NCI-H2227 treated with DMSO at 0.1 percent for 48 hours (cell line): Measurements from ENCODE around the gene RORB.

Experiments used
- DNase-seq: peaks from one replicate; lab custom pipeline; 2025; lab: John Stamatoyannopoulos, UW

RORB gene

GRCh38 chr9:74598874-74599273 is 101.7 kb downstream of the RORB start:
- no peak for DNase-seq

GRCh38 chr9:74609671-74610405 is 112.7 kb downstream of the RORB start:
- no peak for DNase-seq

DNA sequence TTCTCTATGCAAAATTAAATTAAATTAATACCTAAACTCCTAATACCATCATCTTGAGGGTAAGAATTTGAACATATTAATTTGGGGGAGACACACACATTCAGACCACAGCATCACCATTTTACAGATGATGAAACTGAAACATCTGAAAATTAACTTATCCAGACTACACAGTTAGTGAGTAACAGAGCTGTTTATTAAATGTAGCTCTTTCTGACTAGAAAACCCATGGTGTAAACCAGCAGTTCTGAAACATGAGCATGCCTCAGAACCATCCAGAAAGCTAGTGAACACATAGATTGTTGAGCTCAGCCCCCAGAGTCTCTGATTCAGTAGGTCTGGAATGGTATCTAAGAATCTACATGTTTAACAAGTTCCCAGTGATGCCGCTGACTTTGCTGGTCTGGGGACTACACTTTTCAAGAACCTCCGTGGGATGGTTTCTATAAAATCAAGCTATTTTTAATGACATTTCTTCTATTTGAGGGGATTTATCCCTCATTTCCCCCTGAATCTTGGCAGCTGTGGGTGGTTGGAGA is 113.5 kb downstream of the RORB start:
- no peak for DNase-seq

DNA sequence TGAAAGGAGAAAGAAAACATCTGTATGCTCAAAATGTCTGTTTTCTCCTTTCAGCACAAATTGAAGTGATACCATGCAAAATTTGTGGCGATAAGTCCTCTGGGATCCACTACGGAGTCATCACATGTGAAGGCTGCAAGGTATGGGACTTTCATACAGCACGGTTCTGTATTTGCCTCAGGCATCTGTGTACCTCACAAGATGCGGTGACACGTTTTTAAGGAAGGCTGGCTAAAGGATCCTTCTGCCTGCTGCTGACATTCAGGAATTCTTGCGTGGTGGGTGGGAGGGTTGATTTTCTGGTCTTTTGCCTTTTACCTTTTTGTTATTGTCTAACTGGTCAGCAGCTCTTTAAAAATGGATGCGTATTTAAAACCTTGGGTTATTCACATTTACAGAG is 133.1 kb downstream of the RORB start:
- no peak for DNase-seq

- DNase-seq, result no peak
These were observed 142.0 kb downstream of the RORB start for GRCh38 chr9:74639112-74639511.

DNA sequence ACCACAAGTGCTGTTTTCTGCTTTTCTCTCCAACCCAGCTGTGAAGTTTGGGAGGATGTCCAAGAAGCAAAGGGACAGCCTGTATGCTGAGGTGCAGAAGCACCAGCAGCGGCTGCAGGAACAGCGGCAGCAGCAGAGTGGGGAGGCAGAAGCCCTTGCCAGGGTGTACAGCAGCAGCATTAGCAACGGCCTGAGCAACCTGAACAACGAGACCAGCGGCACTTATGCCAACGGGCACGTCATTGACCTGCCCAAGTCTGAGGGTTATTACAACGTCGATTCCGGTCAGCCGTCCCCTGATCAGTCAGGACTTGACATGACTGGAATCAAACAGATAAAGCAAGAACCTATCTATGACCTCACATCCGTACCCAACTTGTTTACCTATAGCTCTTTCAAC is 145.2 kb downstream of the RORB start:
- no peak for DNase-seq

DNA sequence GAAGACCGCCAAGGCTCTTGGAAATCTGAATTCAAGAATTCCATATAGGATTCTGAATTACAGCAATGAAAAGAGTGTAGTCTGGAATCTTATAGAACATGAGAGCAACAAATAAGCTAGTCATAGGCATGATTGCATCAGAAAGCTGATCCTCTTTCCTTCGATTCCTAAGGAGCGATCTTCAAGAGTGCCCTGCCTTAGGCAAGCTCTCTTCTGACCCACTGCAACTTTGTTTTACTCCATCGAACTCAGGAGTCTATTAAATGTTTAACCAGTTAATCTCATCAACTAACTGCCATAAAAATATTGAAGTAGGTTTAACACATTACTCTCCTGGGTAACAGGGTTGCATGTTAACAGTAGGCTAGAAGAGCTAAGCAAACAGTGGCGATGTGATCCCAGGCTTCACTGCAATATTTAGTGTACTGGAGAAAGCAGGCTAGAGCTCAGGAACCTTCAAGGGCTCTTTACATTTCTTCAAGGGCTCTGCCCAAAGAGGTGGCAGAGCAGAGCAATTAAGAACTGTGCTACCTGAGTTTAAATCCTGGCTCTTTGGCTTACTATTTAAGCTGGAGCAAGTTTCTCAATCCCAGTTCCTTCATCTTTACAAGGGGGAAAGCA is 146.3 kb downstream of the RORB start:
- no peak for DNase-seq

DNA sequence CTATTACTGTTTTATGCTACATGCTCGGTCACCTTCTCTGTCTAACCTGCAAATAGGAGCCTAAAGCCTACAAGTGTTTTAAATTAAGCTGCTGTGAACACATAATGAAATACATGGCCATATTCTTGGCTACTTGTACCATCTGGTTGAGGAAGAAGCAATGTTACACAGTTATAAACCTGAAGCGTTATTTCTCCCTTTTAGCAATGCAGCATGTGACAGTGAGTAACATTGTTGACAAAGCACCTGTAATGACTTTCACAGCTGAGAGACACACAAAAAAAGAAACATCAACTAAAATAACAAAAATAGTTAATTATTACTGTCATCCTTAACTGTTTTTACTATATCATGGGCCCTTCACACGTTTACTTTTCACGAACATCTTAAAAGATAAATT is 146.9 kb downstream of the RORB start:
- DNase-seq, result no peak

DNA sequence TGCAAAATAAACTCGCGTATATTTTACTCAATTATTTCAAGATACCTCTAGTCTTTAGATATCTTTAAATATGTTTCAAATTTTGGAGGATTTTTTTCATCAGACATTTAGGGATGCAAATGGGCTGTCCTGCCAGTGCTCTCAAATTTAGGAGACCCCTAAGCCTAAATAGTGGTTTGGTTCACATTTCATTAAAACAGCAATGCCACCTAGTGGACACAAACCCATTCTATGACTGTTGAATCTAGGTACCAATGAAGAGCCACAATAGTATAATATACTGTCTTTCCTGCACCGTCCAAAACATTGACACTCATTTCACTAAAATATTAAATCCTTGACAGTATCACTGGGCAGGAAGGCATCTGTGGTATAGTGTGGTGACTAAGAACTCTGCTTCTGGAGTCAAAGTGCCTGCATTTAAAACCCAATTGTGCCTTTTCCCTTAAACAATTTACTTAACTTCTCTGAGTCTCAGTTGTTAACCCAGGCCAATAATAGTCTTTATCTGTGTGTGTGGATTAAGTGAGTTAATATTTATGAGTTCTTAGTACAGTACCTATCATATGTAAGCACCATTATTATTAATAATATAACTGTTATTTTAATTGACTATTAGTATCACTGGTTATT is 148.0 kb downstream of the RORB start:
- no peak for DNase-seq

GRCh38 chr9:74653410-74654080 is 156.4 kb downstream of the RORB start:
- DNase-seq, result no peak

GRCh38 chr9:74662674-74663073 is 165.5 kb downstream of the RORB start:
- no peak for DNase-seq

DNA sequence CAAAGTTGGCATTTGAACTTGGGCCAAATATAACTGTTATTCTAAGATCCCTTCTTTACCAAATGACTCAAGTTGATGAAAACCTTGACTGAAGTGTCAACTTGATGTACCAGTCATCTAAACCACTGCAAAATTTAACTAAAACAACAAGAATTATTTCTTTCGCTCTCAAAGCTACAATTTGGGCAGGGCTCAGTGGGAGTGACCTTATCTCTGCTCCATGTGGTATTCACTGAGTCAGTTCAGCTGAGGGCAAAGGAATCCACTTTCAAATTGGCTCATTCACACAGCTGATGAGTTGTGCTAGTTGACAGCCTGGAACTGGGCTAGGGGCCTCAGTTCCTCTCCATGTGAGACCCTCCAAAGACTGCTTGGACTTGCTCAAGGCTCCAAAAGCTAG is 166.3 kb downstream of the RORB start:
- no peak for DNase-seq

GRCh38 chr9:74666625-74667316 is 169.6 kb downstream of the RORB start:
- DNase-seq, result no peak

DNA sequence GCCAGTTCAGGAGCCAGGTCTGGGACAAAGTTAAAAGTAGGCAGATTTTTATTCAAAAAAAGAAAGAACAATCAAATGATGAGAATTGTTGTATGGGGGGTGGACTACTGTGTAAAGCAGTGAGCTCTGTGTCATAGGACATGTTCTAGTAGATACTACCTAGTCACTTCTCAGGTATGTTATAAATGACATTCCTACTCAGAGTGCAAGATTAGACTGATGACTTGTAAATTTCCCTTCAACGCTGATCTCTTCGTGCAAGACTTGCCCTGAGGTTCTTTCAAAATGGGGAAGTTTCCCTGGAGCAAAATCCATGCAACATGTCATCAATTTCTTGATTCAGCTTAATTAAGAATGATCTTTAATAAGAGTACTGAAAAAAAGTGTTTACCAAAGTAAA is 175.1 kb downstream of the RORB start:
- DNase-seq, result no peak

DNA sequence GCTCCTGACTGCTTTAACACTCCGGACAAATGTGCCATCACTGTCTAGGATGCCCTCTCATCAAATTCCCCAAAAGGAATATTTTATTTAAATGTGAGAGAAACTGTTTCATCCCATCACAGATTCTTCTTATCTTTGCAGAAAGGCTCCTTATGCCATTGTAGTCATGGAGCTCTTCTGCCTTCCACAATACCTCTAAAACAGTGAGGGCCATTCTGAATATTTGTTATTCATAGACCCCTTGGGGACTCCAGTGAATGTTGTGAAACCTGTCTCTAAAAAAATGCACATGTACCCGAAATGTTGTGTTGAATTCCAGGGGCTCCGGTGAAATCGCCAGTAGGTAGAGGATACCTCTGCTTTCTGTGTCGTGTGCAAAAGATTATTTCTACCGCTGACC is 176.9 kb downstream of the RORB start:
- DNase-seq, result no peak

GRCh38 chr9:74681906-74682305 is 184.8 kb downstream of the RORB start:
- DNase-seq, result no peak

DNA sequence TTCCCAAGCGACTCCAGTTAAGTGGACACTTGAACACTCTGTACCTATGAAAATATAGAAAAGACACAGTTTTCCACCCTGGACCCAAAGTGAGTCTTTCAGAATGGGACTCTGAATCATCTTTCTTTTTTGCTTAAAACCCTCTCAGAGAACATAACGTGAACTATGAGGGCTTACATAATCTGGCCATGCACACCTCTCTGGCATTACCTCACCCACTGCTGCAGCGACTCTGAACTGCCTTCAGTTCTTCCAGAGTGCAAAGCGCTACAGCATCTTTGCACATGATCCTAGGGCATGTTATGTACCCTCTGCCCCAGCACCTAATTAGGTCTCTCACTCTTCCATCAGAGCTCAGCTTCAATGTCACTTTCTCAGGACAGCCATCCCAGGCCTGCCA is 186.2 kb downstream of the RORB start:
- no peak for DNase-seq

- DNase-seq, result no peak
These were observed 193.9 kb downstream of the RORB start for GRCh38 chr9:74691058-74691457.

DNA sequence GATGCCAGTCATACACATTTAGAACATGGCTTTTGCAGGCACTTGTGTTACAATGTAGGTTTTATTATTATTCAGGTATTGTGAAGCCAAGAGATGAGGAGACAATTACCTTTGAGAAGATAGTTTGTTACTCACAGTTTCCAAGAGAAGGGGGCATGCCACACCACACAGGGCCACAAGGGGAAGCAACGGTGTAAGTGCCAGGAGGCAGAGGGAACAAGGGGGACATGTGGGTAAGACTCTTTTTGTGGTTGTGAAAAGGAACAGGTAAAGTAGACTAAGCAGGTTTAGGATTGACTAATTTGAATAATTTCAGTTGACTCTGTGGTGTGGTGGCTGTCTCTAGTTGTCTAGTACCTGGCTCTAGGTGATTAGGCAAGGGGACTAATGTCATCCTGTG is 199.4 kb downstream of the RORB start:
- DNase-seq, result no peak

- DNase-seq, result no peak
These were observed 200.4 kb downstream of the RORB start for GRCh38 chr9:74697535-74697934.

DNA sequence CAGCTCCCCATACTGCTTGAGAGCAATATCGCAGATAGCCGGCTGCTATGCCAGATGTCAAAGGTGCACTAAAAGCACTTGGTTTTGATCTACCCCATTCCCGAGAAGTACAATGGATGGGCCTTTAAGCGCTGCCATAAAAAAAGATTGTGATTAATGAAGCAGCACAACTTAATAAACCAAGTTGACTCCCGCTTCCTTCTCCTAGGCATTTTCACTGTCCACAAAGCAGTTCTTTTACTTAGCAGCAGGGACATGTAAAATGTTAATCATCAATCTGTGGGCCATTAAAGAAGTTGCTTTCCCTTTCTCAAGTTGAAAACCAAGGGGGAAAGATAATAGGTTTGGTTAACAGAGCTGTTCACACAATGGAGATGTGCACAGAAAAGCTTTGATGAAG is 214.2 kb downstream of the RORB start:
- DNase-seq, result no peak

GRCh38 chr9:74718709-74719108 is 221.6 kb downstream of the RORB start:
- DNase-seq, result no peak
